HFFc6 (cell line): Measurements from ENCODE around the gene STBD1. TPM values are rescaled to one million over a fixed set of nuclear protein-coding genes. Genes with fewer than 3 reads are reported as not detected.

Experiments used
- DNase-seq: peaks from one replicate; pipeline ENCODE4 v3.0.0-alpha.2; 2018
- H3K27ac Mint-ChIP-seq: 2 replicates; pipeline ENCODE4 v1.8.0; 2020; ENCODE audit warnings: mild to moderate bottlenecking, mixed read lengths
- H3K27me3 Mint-ChIP-seq: 2 replicates; pipeline ENCODE4 v1.8.0; 2021; ENCODE audit warnings: mild to moderate bottlenecking, moderate library complexity, mixed read lengths; ENCODE audit not compliant: insufficient read depth
- H3K36me3 Mint-ChIP-seq: 2 replicates; pipeline ENCODE4 v1.8.0; 2021; ENCODE audit warnings: low read depth, mixed read lengths
- H3K4me1 Mint-ChIP-seq: 2 replicates; pipeline ENCODE4 v1.8.0; 2020; ENCODE audit warnings: low read depth, mixed read lengths
- H3K4me3 Mint-ChIP-seq: 2 replicates; pipeline ENCODE4 v1.8.0; 2020; ENCODE audit warnings: mild to moderate bottlenecking, moderate library complexity, mixed read lengths
- H3K9me3 Mint-ChIP-seq: 2 replicates; pipeline ENCODE4 v1.8.0; 2020; ENCODE audit warnings: mild to moderate bottlenecking, mixed read lengths
- total RNA-seq, 6 experiments: library from RNA; stranded (reverse); fragmentation: NEBNext Ultra II Directional; extraction: Animal tissue kit (Norgen Biotek cat#: 25700); gene quantifications; 2 replicates in 1 of 6; 3 replicates in 5 of 6; pipeline ENCODE4 v1.2.3, GENCODE V29; 2021
- TF ChIP-seq, protein P1 (sequence below): fragments of 200-600 bp; sonication (generic); IDR thresholded peaks from 2 replicates; pipeline ENCODE4 v1.5.0; 2021; ENCODE audit warnings: antibody characterized with exemption, mild to moderate bottlenecking

Gene STBD1
- total RNA-seq, 6 experiments from 2014 or later, result 4.3 to 6.0 (median 5.4) TPM

DNA sequence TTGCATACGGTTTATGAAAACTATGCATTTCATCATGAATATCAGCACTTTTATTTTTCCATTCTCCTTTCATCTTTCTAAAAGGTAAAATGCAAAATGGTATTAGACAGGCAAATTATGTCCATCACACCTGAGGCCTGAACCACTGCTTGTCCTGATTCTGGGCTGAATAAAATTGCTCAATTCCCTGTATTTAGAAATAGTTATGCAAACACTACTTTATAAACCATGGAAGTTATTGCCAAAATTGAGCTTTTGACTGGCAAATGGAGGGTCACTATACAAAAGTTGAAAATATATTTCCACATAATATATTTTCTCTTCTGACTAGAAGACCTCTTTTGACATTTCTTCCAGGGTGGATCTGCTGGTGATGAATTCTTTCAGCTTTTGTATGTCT is 34.0 kb upstream of the STBD1 start:
- Mint-ChIP-seq H3K4me3 (no peak overlapping the region), H3K9me3 (no peaks in the 10 kb centered on the region), H3K4me1 (peaks cover under 1% of the 10 kb centered on the region), H3K27me3 (peaks cover 30% of the 10 kb centered on the region), H3K27ac (no peak overlapping the region), H3K36me3 (no peaks in the 10 kb centered on the region)
- DNase-seq, result no peak
- TF ChIP-seq, protein P1, sequence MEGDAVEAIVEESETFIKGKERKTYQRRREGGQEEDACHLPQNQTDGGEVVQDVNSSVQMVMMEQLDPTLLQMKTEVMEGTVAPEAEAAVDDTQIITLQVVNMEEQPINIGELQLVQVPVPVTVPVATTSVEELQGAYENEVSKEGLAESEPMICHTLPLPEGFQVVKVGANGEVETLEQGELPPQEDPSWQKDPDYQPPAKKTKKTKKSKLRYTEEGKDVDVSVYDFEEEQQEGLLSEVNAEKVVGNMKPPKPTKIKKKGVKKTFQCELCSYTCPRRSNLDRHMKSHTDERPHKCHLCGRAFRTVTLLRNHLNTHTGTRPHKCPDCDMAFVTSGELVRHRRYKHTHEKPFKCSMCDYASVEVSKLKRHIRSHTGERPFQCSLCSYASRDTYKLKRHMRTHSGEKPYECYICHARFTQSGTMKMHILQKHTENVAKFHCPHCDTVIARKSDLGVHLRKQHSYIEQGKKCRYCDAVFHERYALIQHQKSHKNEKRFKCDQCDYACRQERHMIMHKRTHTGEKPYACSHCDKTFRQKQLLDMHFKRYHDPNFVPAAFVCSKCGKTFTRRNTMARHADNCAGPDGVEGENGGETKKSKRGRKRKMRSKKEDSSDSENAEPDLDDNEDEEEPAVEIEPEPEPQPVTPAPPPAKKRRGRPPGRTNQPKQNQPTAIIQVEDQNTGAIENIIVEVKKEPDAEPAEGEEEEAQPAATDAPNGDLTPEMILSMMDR, result no peak

DNA sequence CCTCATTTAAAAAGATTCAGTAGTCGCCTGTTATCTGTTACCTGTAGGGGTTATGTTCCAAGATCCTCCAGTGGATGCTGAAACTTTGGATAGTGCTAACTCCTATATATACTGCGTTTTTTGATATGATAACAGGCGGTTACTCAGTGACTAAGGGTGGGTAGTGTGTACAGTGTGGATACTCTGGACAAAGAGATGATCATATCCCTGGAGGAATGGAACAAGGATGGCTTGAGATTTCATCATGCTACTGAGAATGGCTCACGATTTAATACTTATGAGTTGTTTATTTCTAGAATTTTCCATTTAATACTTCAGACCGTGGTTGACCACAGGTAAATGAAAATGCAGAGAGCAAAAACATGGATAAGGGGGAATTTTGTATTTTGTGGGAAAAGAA is 33.5 kb upstream of the STBD1 start:
- H3K4me1 Mint-ChIP-seq, result peaks cover 5% of the 10 kb centered on the region
- no peaks in the 10 kb centered on the region for H3K36me3 Mint-ChIP-seq
- DNase-seq, result no peak
- TF ChIP-seq, protein P1, result no peak
- no peaks in the 10 kb centered on the region for H3K9me3 Mint-ChIP-seq
- H3K27ac Mint-ChIP-seq, result no peak overlapping the region
- no peak overlapping the region for H3K4me3 Mint-ChIP-seq
- peaks cover 30% of the 10 kb centered on the region for H3K27me3 Mint-ChIP-seq

DNA sequence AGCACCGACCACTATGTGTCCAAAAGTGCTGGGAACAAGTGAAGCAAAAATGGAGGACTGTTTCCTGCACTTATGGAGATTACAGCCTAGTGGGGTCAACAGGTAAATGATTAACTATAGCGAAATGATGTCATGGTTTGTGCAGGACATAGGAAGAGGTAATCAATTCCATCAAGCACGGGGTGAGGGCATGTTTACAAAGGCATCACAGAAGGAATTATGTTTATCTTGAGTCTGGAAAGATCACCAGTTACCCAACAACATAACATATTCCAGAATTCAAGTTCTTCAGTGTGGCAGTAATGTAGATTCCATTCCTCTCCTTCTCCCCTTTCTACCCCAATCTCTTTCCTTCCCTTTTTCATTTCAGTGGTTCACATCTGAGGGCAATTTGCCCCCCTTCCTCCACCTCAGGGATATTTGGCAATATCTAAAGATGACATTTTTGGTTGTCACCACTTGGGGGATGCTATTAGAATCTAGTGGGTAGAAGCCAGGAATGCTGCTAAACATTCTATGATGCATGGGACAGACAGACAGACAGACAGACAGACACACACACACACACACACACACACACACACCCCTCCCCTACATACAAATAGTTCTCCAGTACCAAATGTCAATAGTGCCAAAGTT is 30.9 kb upstream of the STBD1 start:
- peaks cover 7% of the 10 kb centered on the region for H3K4me1 Mint-ChIP-seq
- H3K27me3 Mint-ChIP-seq, result peaks cover 35% of the 10 kb centered on the region
- no peak overlapping the region for H3K4me3 Mint-ChIP-seq
- no peak for DNase-seq
- H3K27ac Mint-ChIP-seq, result no peak overlapping the region
- no peaks in the 10 kb centered on the region for H3K9me3 Mint-ChIP-seq
- no peaks in the 10 kb centered on the region for H3K36me3 Mint-ChIP-seq
- TF ChIP-seq, protein P1, result no peak

DNA sequence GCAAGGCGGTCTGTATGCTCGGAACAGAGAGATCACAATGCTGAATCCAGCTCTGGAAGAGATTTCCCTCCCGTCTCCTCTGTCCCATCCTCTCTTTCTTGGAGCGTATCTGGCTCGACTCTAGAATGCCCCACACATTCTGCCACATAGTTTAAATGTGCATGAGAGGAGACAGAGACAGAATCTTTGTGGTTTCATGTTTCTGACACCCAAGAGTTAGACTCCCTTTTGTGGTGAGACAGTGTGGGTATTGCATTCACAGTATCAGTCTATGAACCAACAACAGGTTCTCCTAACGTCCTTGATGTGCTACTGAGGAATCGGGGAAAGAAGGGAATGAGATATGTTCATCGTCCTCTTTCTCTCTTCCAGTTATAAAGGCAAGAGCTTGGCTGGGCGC is 29.7 kb upstream of the STBD1 start:
- H3K4me3 Mint-ChIP-seq, result no peak overlapping the region
- no peak overlapping the region for H3K27ac Mint-ChIP-seq
- TF ChIP-seq, protein P1, result no peak
- peaks cover 28% of the 10 kb centered on the region for H3K27me3 Mint-ChIP-seq
- no peaks in the 10 kb centered on the region for H3K9me3 Mint-ChIP-seq
- no peak for DNase-seq
- H3K4me1 Mint-ChIP-seq, result peaks cover 7% of the 10 kb centered on the region
- no peaks in the 10 kb centered on the region for H3K36me3 Mint-ChIP-seq

DNA sequence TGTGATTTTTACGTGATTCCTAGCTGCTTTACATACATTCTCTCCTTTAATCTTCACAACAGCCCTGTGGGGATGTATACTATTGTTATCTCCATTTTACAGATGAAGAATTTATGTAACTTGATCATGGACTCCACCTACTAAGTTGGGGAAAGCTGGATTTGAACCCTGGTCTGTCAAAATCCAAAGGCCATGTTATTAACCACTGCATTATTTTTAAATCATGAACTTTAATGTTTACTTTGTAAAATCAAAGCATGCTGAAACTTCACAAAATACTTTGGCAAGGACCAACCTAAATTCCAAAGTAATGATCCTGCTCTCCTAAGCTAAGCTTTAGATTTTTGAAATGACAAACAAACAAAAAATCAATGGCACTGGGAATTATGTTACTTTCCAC is 28.9 kb upstream of the STBD1 start:
- peaks cover 7% of the 10 kb centered on the region for H3K4me1 Mint-ChIP-seq
- no peaks in the 10 kb centered on the region for H3K9me3 Mint-ChIP-seq
- no peak overlapping the region for H3K4me3 Mint-ChIP-seq
- TF ChIP-seq, protein P1, result no peak
- H3K27ac Mint-ChIP-seq, result no peak overlapping the region
- no peak for DNase-seq
- H3K36me3 Mint-ChIP-seq, result no peaks in the 10 kb centered on the region
- peaks cover 30% of the 10 kb centered on the region for H3K27me3 Mint-ChIP-seq
